OCI-M1 (cell line): Measurements from ENCODE around the gene KCNK3.
"Not testable (repeated sequence)": the region's sequence is repeated elsewhere in the genome, so short reads cannot be mapped to it uniquely, and the experiment has no call there.

Experiments
- DNase-seq: peaks from one replicate; lab custom pipeline; 2025; lab: John Stamatoyannopoulos, UW

The KCNK3 gene

GRCh38 chr2:26692279-26692896, at the start of gene KCNK3:
TSS of gene KCNK3 (plus strand) at chr2:26692722. CDS start at chr2:26692876, 154 bp downstream.
- DNase-seq, result no peak

- DNase-seq, result no peak
These were observed 48.2 kb upstream of the KCNK3 start for GRCh38 chr2:26644188-26644835.

- DNase-seq, result no peak
These were observed 46.8 kb upstream of the KCNK3 start for GRCh38 chr2:26645762-26646161.

GRCh38 chr2:26646986-26647672, 45.4 kb upstream of the KCNK3 start:
- DNase-seq, result no peak

- no peak for DNase-seq
These were observed 44.5 kb upstream of the KCNK3 start for GRCh38 chr2:26647981-26648380.

GRCh38 chr2:26648516-26648915, 44.0 kb upstream of the KCNK3 start:
- no peak for DNase-seq

- DNase-seq, result no peak
These were observed 43.2 kb upstream of the KCNK3 start for GRCh38 chr2:26649322-26649721.

GRCh38 chr2:26649992-26650712, 42.4 kb upstream of the KCNK3 start:
- no peak for DNase-seq

- DNase-seq, result no peak
These were observed 41.6 kb upstream of the KCNK3 start for GRCh38 chr2:26650713-26651469.

- DNase-seq, result no peak
These were observed 41.1 kb upstream of the KCNK3 start for GRCh38 chr2:26651470-26651771.

- DNase-seq, result no peak
These were observed 40.7 kb upstream of the KCNK3 start for GRCh38 chr2:26651799-26652198.

- DNase-seq, result no peak
These were observed 40.0 kb upstream of the KCNK3 start for GRCh38 chr2:26652361-26653041.

GRCh38 chr2:26653207-26654060, 39.1 kb upstream of the KCNK3 start:
- no peak for DNase-seq

- no peak for DNase-seq
These were observed 38.5 kb upstream of the KCNK3 start for GRCh38 chr2:26654061-26654340.

- not testable (repeated sequence) for DNase-seq
These were observed 37.4 kb upstream of the KCNK3 start for GRCh38 chr2:26655120-26655519.

GRCh38 chr2:26655611-26656195, 36.8 kb upstream of the KCNK3 start:
- no peak for DNase-seq

GRCh38 chr2:26657265-26657664, 35.3 kb upstream of the KCNK3 start:
- no peak for DNase-seq

GRCh38 chr2:26658691-26659346, 33.7 kb upstream of the KCNK3 start:
- DNase-seq, result no peak

- no peak for DNase-seq
These were observed 32.1 kb upstream of the KCNK3 start for GRCh38 chr2:26660363-26660962.
